H9 (cell line): Measurements from ENCODE around the gene CCDC187. TPM values are rescaled to one million over a fixed set of nuclear protein-coding genes. Genes with fewer than 3 reads are reported as not detected.

Source experiments
- DNase-seq: peaks from one replicate; pipeline ENCODE4 v3.0.0-alpha.2; 2017
- H2AFZ ChIP-seq: one replicate; pipeline ENCODE4 v1.6.1; 2013; ENCODE audit warnings: mild to moderate bottlenecking, low read length, control low read depth, moderate library complexity
- H2AK5ac ChIP-seq: 2 replicates; pipeline ENCODE4 v1.6.1; 2013; ENCODE audit warnings: low read length, control low read depth, mixed read lengths; ENCODE audit not compliant: insufficient read length
- H2BK120ac ChIP-seq: one replicate; pipeline ENCODE4 v1.6.1; 2013; ENCODE audit warnings: low read depth, mild to moderate bottlenecking, low read length, control low read depth, inconsistent platforms; ENCODE audit not compliant: poor library complexity, severe bottlenecking
- H2BK12ac ChIP-seq: 2 replicates; pipeline ENCODE4 v1.6.1; 2013; ENCODE audit warnings: low read length, control low read depth, mixed read lengths, low read depth; ENCODE audit not compliant: insufficient read length
- H2BK15ac ChIP-seq: 2 replicates; pipeline ENCODE4 v1.6.1; 2013; ENCODE audit warnings: low read depth, low read length, control low read depth
- H2BK20ac ChIP-seq: one replicate; pipeline ENCODE4 v1.6.1; 2013; ENCODE audit warnings: low read depth, mild to moderate bottlenecking, low read length, control low read depth, inconsistent platforms; ENCODE audit not compliant: poor library complexity, severe bottlenecking
- H2BK5ac ChIP-seq: 2 replicates; pipeline ENCODE4 v1.6.1; 2013; ENCODE audit warnings: low read length, control low read depth, mixed read lengths; ENCODE audit not compliant: insufficient read length
- H3K14ac ChIP-seq: 2 replicates; pipeline ENCODE4 v1.6.1; 2013; ENCODE audit warnings: low read length, control low read depth; ENCODE audit not compliant: insufficient read depth
- H3K18ac ChIP-seq: 2 replicates; pipeline ENCODE4 v1.6.1; 2013; ENCODE audit warnings: low read depth, mild to moderate bottlenecking, mixed read lengths, low read length, control low read depth; ENCODE audit not compliant: insufficient read length
- H3K23ac ChIP-seq: 2 replicates; pipeline ENCODE4 v1.6.1; 2013; ENCODE audit warnings: low read length, control low read depth, mixed read lengths, low read depth; ENCODE audit not compliant: insufficient read length
- H3K23me2 ChIP-seq: 2 replicates; pipeline ENCODE4 v1.6.1; 2013; ENCODE audit warnings: low read depth, mild to moderate bottlenecking, mixed read lengths, low read length, control low read depth; ENCODE audit not compliant: insufficient read length, poor library complexity, severe bottlenecking
- H3K27ac ChIP-seq: 2 replicates; pipeline ENCODE4 v1.5.1; 2013; ENCODE audit warnings: low read length, control low read depth, mixed read lengths, low read depth; ENCODE audit not compliant: insufficient read length
- H3K27me3 ChIP-seq: 2 replicates; pipeline ENCODE4 v1.6.1; 2013; ENCODE audit warnings: low read length, control low read depth, inconsistent platforms; ENCODE audit not compliant: insufficient read depth
- H3K4ac ChIP-seq: 2 replicates; pipeline ENCODE4 v1.6.1; 2013; ENCODE audit warnings: low read depth, mild to moderate bottlenecking, control low read depth, inconsistent platforms, low read length, moderate library complexity
- H3K4me1 ChIP-seq: 2 replicates; pipeline ENCODE4 v1.6.1; 2013; ENCODE audit warnings: low read length, control low read depth, inconsistent platforms; ENCODE audit not compliant: insufficient read depth
- H3K4me2 ChIP-seq: 2 replicates; pipeline ENCODE4 v1.6.1; 2013; ENCODE audit warnings: low read length, control low read depth, mixed read lengths; ENCODE audit not compliant: insufficient read length, insufficient read depth
- H3K56ac ChIP-seq: 2 replicates; pipeline ENCODE4 v1.6.1; 2013; ENCODE audit warnings: low read depth, mild to moderate bottlenecking, mixed read lengths, low read length, control low read depth; ENCODE audit not compliant: insufficient read length
- H3K79me1 ChIP-seq: 2 replicates; pipeline ENCODE4 v1.6.1; 2013; ENCODE audit warnings: low read depth, mild to moderate bottlenecking, moderate library complexity, low read length, control low read depth, inconsistent platforms; ENCODE audit not compliant: insufficient read depth, poor library complexity, severe bottlenecking
- H3K79me2 ChIP-seq: 2 replicates; pipeline ENCODE4 v1.6.1; 2013; ENCODE audit warnings: low read length, control low read depth, inconsistent platforms; ENCODE audit not compliant: insufficient read depth
- H3K9ac ChIP-seq: 2 replicates; pipeline ENCODE4 v1.6.1; 2013; ENCODE audit warnings: low read length, control low read depth, mixed read lengths; ENCODE audit not compliant: insufficient read length; ENCODE audit errors: extremely low read depth
- H3K9me3 ChIP-seq: one replicate; pipeline ENCODE4 v1.6.1; 2013; ENCODE audit warnings: low read depth, low read length, inconsistent platforms; ENCODE audit not compliant: control insufficient read depth
- H3T11ph ChIP-seq: one replicate; pipeline ENCODE4 v1.6.1; 2013; ENCODE audit warnings: mild to moderate bottlenecking, low read length, control low read depth, inconsistent platforms
- H4K20me1 ChIP-seq: one replicate; pipeline ENCODE4 v1.6.1; 2013; ENCODE audit not compliant: control insufficient read depth, insufficient read length, insufficient read depth
- H4K5ac ChIP-seq: 2 replicates; pipeline ENCODE4 v1.6.1; 2013; ENCODE audit warnings: low read depth, mild to moderate bottlenecking, mixed read lengths, low read length, control low read depth; ENCODE audit not compliant: insufficient read length
- H4K8ac ChIP-seq: replicated peaks from 2 replicates; pipeline ENCODE4 v1.6.1; 2013; ENCODE audit warnings: low read length, control low read depth, mixed read lengths, low read depth; ENCODE audit not compliant: insufficient read length
- H4K91ac ChIP-seq: 2 replicates; pipeline ENCODE4 v1.6.1; 2013; ENCODE audit warnings: low read depth, mild to moderate bottlenecking, moderate library complexity, mixed read lengths, low read length, control low read depth; ENCODE audit not compliant: insufficient read length
- H3K27ac Mint-ChIP-seq, 3 experiments: 2 replicates in 2 of 3; 3 replicates in 1 of 3; pipeline ENCODE4 v1.8.0; 2020 to 2021; ENCODE audit warnings: mixed read lengths in 3 of 3, mild to moderate bottlenecking in 1 of 3, moderate library complexity in 1 of 3
- H3K27me3 Mint-ChIP-seq: 2 replicates; pipeline ENCODE4 v1.8.0; 2021; ENCODE audit warnings: low read depth, mild to moderate bottlenecking, moderate library complexity, mixed read lengths
- H3K36me3 Mint-ChIP-seq, 3 experiments: 2 replicates in 2 of 3; 3 replicates in 1 of 3; pipeline ENCODE4 v1.8.0; 2020 to 2021; ENCODE audit warnings: low read depth in 3 of 3, mixed read lengths in 3 of 3; ENCODE audit not compliant: insufficient read depth in 1 of 3
- H3K4me1 Mint-ChIP-seq, 2 experiments: 2 replicates each; pipeline ENCODE4 v1.8.0; 2020; ENCODE audit warnings: mixed read lengths in 2 of 2
- H3K4me3 Mint-ChIP-seq, 2 experiments: 2 replicates in 1 of 2; 3 replicates in 1 of 2; pipeline ENCODE4 v1.8.0; 2020 to 2021; ENCODE audit warnings: mild to moderate bottlenecking in 2 of 2, mixed read lengths in 2 of 2, moderate library complexity in 1 of 2
- H3K9me3 Mint-ChIP-seq, 2 experiments: 2 replicates in 1 of 2; 3 replicates in 1 of 2; pipeline ENCODE4 v1.8.0; 2020; ENCODE audit warnings: mild to moderate bottlenecking in 2 of 2, mixed read lengths in 2 of 2, moderate library complexity in 1 of 2
- WGBS: extraction: QIAGEN DNeasy Blood & Tissue Kit; methylation state at CpG from one replicate; pipeline ENCODE4 v1.1.7; 2013; ENCODE audit warnings: missing lambda C conversion rate, low lambda C conversion rate, mixed read lengths; ENCODE audit not compliant: insufficient read length; ENCODE audit errors: extremely low coverage; 5-methylcytosine and 5-hydroxymethylcytosine counted together
- total RNA-seq: library from RNA; stranded (reverse); gene quantifications from 2 replicates; pipeline ENCODE4 v1.2.1, GENCODE V29; 2021
- TF ChIP-seq, protein P1 (sequence below): fragments of 200-600 bp; sonication (generic); conservative IDR thresholded peaks from 3 replicates; pipeline ENCODE4 v1.8.0; 2021; ENCODE audit warnings: antibody characterized with exemption, mild to moderate bottlenecking

The CCDC187 gene
- total RNA-seq, 1 experiment from 2014 or later: 0.07 TPM

DNA sequence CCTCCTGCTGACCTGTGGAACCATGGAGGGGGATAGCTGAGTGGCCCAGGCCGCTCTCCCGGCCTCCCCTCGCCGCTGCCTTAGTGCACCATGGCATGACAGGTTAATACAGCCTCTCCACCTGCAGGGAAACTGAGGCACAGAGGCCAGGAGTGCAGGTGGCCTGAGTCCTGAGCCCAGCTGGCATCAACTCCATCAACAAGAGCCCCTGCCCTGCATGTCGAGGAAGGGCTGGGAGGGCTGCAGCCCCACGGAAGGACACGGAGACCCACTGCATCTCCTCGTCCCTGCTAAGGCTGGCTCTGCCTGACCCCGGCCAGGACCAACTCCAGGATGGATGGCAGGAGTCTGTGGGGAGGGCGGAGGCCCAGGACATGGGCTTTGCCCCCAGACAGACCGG, 27.2 kb downstream of the CCDC187 start:
- H3K27me3 ChIP-seq: no peaks in the 10 kb centered on the region
- Mint-ChIP-seq H3K9me3 (peaks cover 0 to 3% of the 10 kb centered on the region in 2 experiments; a peak in 2 of 5 replicates), H3K4me1 (peaks cover 0 to 3% of the 10 kb centered on the region in 2 experiments; a peak in 1 of 4 replicates), H3K4me3 (no peak overlapping the region), H3K27me3 (peaks cover 3% of the 10 kb centered on the region), H3K27ac (no peak overlapping the region), H3K36me3 (no peaks in the 10 kb centered on the region)
- no peaks in the 10 kb centered on the region for H3K4me1 ChIP-seq
- H4K20me1 ChIP-seq: no peaks in the 10 kb centered on the region
- no peak overlapping the region for H3K18ac ChIP-seq
- no peak overlapping the region for H3K27ac ChIP-seq
- H3K9ac ChIP-seq: no peak overlapping the region
- no peak overlapping the region; the same call in 1 of the 2 replicates for H3K14ac ChIP-seq
- H3K4me2 ChIP-seq: no peak overlapping the region
- H2BK15ac ChIP-seq: no peak overlapping the region
- DNase-seq: no peak
- H3K79me1 ChIP-seq: no peaks in the 10 kb centered on the region
- no peak overlapping the region for H4K5ac ChIP-seq
- TF ChIP-seq, protein P1, sequence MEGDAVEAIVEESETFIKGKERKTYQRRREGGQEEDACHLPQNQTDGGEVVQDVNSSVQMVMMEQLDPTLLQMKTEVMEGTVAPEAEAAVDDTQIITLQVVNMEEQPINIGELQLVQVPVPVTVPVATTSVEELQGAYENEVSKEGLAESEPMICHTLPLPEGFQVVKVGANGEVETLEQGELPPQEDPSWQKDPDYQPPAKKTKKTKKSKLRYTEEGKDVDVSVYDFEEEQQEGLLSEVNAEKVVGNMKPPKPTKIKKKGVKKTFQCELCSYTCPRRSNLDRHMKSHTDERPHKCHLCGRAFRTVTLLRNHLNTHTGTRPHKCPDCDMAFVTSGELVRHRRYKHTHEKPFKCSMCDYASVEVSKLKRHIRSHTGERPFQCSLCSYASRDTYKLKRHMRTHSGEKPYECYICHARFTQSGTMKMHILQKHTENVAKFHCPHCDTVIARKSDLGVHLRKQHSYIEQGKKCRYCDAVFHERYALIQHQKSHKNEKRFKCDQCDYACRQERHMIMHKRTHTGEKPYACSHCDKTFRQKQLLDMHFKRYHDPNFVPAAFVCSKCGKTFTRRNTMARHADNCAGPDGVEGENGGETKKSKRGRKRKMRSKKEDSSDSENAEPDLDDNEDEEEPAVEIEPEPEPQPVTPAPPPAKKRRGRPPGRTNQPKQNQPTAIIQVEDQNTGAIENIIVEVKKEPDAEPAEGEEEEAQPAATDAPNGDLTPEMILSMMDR: no peak
- H3T11ph ChIP-seq: no peak overlapping the region
- no peak overlapping the region for H2AK5ac ChIP-seq
- H2BK20ac ChIP-seq: no peak overlapping the region
- H3K23me2 ChIP-seq: no peaks in the 10 kb centered on the region
- H3K56ac ChIP-seq: no peak overlapping the region
- no peak overlapping the region for H2BK120ac ChIP-seq
- no peaks in the 10 kb centered on the region for H3K9me3 ChIP-seq
- no peak overlapping the region for H2AFZ ChIP-seq
- no peak overlapping the region for H4K91ac ChIP-seq
- H3K23ac ChIP-seq: no peak overlapping the region
- no CpG with 5 or more reads among the region's 11 CpGs for WGBS
- no peak overlapping the region for H2BK5ac ChIP-seq
- no peak overlapping the region for H3K4ac ChIP-seq
- no peak overlapping the region for H2BK12ac ChIP-seq
- no peak overlapping the region for H4K8ac ChIP-seq
- no peaks in the 10 kb centered on the region for H3K79me2 ChIP-seq
